Trophoblast cell (in vitro differentiated cells and primary cell): ENCODE data around the gene CPNE4.

Experiments used
- DNase-seq, 2 donors: peaks; one replicate each; pipeline ENCODE4 v3.0.0-alpha.2; 2016
- H2AFZ ChIP-seq: 2 replicates; pipeline ENCODE4 v1.6.1; 2013; ENCODE audit warnings: low read length, moderate library complexity, mild to moderate bottlenecking; ENCODE audit not compliant: insufficient read depth, poor library complexity
- H2AK5ac ChIP-seq: 2 replicates; pipeline ENCODE4 v1.6.1; 2013; ENCODE audit warnings: mild to moderate bottlenecking, low read length
- H2BK120ac ChIP-seq: 2 replicates; pipeline ENCODE4 v1.6.1; 2013; ENCODE audit warnings: low read length, mild to moderate bottlenecking, moderate library complexity; ENCODE audit not compliant: insufficient read depth, poor library complexity
- H2BK12ac ChIP-seq: 2 replicates; pipeline ENCODE4 v1.6.1; 2013; ENCODE audit warnings: mild to moderate bottlenecking, low read length, moderate library complexity
- H2BK5ac ChIP-seq: 2 replicates; pipeline ENCODE4 v1.6.1; 2013; ENCODE audit warnings: low read length, low read depth, moderate library complexity, mild to moderate bottlenecking; ENCODE audit not compliant: poor library complexity
- H3K14ac ChIP-seq: 2 replicates; pipeline ENCODE4 v1.6.1; 2013; ENCODE audit warnings: mild to moderate bottlenecking, low read length
- H3K18ac ChIP-seq: 2 replicates; pipeline ENCODE4 v1.6.1; 2013; ENCODE audit warnings: mild to moderate bottlenecking, low read length
- H3K23ac ChIP-seq: 2 replicates; pipeline ENCODE4 v1.6.1; 2013; ENCODE audit warnings: low read length
- H3K27ac ChIP-seq: 2 replicates; pipeline ENCODE4 v1.5.1; 2013; ENCODE audit warnings: low read depth, mild to moderate bottlenecking, inconsistent platforms, low read length, moderate library complexity
- H3K27me3 ChIP-seq: 2 replicates; pipeline ENCODE4 v1.6.1; 2013; ENCODE audit warnings: inconsistent platforms, mild to moderate bottlenecking, low read length, moderate library complexity; ENCODE audit not compliant: insufficient read depth
- H3K36me3 ChIP-seq, 2 experiments: 1 replicate in 1 of 2; 2 replicates in 1 of 2; pipeline ENCODE4 v1.6.1; 2013; ENCODE audit warnings: low read length in 2 of 2, mild to moderate bottlenecking in 2 of 2, moderate library complexity in 1 of 2; ENCODE audit not compliant: insufficient read depth in 2 of 2, control insufficient read depth in 1 of 2
- H3K4ac ChIP-seq: 2 replicates; pipeline ENCODE4 v1.6.1; 2013; ENCODE audit warnings: low read depth, mild to moderate bottlenecking, low read length, moderate library complexity
- H3K4me1 ChIP-seq, 2 experiments: 1 replicate in 1 of 2; 2 replicates in 1 of 2; pipeline ENCODE4 v1.6.1; 2013; ENCODE audit warnings: low read length in 2 of 2, mild to moderate bottlenecking in 2 of 2, moderate library complexity in 1 of 2; ENCODE audit not compliant: insufficient read depth in 2 of 2, control insufficient read depth in 1 of 2
- H3K4me2 ChIP-seq: 2 replicates; pipeline ENCODE4 v1.6.1; 2013; ENCODE audit warnings: inconsistent platforms, mild to moderate bottlenecking, low read length, moderate library complexity
- H3K4me3 ChIP-seq: 2 replicates; pipeline ENCODE4 v1.5.1; 2013; ENCODE audit warnings: mild to moderate bottlenecking, low read depth, low read length, inconsistent platforms
- H3K79me1 ChIP-seq: one replicate; pipeline ENCODE4 v1.6.1; 2013; ENCODE audit warnings: low read length
- H3K79me2 ChIP-seq: 2 replicates; pipeline ENCODE4 v1.6.1; 2013; ENCODE audit warnings: low read length, mild to moderate bottlenecking; ENCODE audit not compliant: control insufficient read depth, insufficient read depth, poor library complexity
- H3K9ac ChIP-seq: 2 replicates; pipeline ENCODE4 v1.6.1; 2013; ENCODE audit warnings: mild to moderate bottlenecking, low read length
- H3K9me3 ChIP-seq: 2 replicates; pipeline ENCODE4 v1.6.1; 2013; ENCODE audit warnings: low read depth, mild to moderate bottlenecking, control low read depth, inconsistent platforms, low read length; ENCODE audit not compliant: insufficient read depth
- H4K12ac ChIP-seq: 2 replicates; pipeline ENCODE4 v1.6.1; 2013; ENCODE audit warnings: low read depth, mild to moderate bottlenecking, low read length, moderate library complexity
- H4K8ac ChIP-seq: 2 replicates; pipeline ENCODE4 v1.6.1; 2013; ENCODE audit warnings: low read depth, mild to moderate bottlenecking, low read length, moderate library complexity
- H4K91ac ChIP-seq: one replicate; pipeline ENCODE4 v1.6.1; 2013; ENCODE audit warnings: low read depth, mild to moderate bottlenecking, low read length, moderate library complexity
- WGBS: extraction: QIAGEN DNeasy Blood & Tissue Kit; methylation state at CpG from one replicate; pipeline ENCODE4 v1.1.7; 2013; ENCODE audit warnings: missing lambda C conversion rate; ENCODE audit not compliant: insufficient read length, insufficient coverage; ENCODE audit errors: extremely low coverage; 5-methylcytosine and 5-hydroxymethylcytosine counted together

The CPNE4 gene

GRCh38 chr3:131880948-131881347 is 153.9 kb downstream of the CPNE4 start:
- DNase-seq = no peak
- Histone ChIP-seq H2BK120ac (no peak overlapping the region), H2AFZ (no peak overlapping the region), H3K9ac (no peak overlapping the region), H3K36me3 (no peaks in the 10 kb centered on the region), H4K12ac (no peak overlapping the region), H3K4ac (no peak overlapping the region), H3K14ac (no peak overlapping the region), H3K27me3 (no peaks in the 10 kb centered on the region), H3K4me1 (no peaks in the 10 kb centered on the region), H3K4me3 (no peak overlapping the region), H3K79me2 (no peaks in the 10 kb centered on the region), H4K8ac (no peak overlapping the region), H2AK5ac (no peak overlapping the region), H3K79me1 (no peaks in the 10 kb centered on the region), H3K23ac (no peak overlapping the region), H3K4me2 (no peak overlapping the region), H3K27ac (no peak overlapping the region), H3K9me3 (no peaks in the 10 kb centered on the region), H2BK12ac (no peak overlapping the region), H2BK5ac (no peak overlapping the region), H4K91ac (no peak overlapping the region), H3K18ac (no peak overlapping the region)
- WGBS = no CpG with 5 or more reads among the region's 2 CpGs

- Histone ChIP-seq H2BK5ac (no peak overlapping the region), H4K8ac (no peak overlapping the region), H3K4me1 (no peaks in the 10 kb centered on the region), H3K79me1 (no peaks in the 10 kb centered on the region), H4K91ac (no peak overlapping the region), H3K79me2 (no peaks in the 10 kb centered on the region), H2AK5ac (no peak overlapping the region), H2AFZ (no peak overlapping the region), H3K27ac (no peak overlapping the region), H2BK120ac (no peak overlapping the region), H3K9me3 (no peaks in the 10 kb centered on the region), H3K4me2 (no peak overlapping the region), H3K27me3 (no peaks in the 10 kb centered on the region), H2BK12ac (no peak overlapping the region), H3K9ac (no peak overlapping the region), H4K12ac (no peak overlapping the region), H3K14ac (no peak overlapping the region), H3K4me3 (no peak overlapping the region), H3K23ac (no peak overlapping the region), H3K36me3 (no peaks in the 10 kb centered on the region), H3K4ac (no peak overlapping the region), H3K18ac (no peak overlapping the region)
- WGBS = no CpG with 5 or more reads among the region's 6 CpGs
- no peak for DNase-seq
Measured at GRCh38 chr3:131868203-131868602, 166.6 kb downstream of the CPNE4 start.

- no CpG with 5 or more reads among the region's 3 CpGs for WGBS
- H3K79me1 ChIP-seq = no peaks in the 10 kb centered on the region
- H4K91ac ChIP-seq = no peak overlapping the region
- no peaks in the 10 kb centered on the region for H3K4me1 ChIP-seq
- H3K79me2 ChIP-seq = no peaks in the 10 kb centered on the region
- no peak overlapping the region for H2BK5ac ChIP-seq
- no peak overlapping the region for H2AFZ ChIP-seq
- no peak overlapping the region for H2BK12ac ChIP-seq
- H4K12ac ChIP-seq = no peak overlapping the region
- H3K4me3 ChIP-seq = no peak overlapping the region
- no peaks in the 10 kb centered on the region for H3K36me3 ChIP-seq
- H2BK120ac ChIP-seq = no peak overlapping the region
- no peak overlapping the region for H4K8ac ChIP-seq
- no peaks in the 10 kb centered on the region for H3K9me3 ChIP-seq
- no peak overlapping the region for H3K14ac ChIP-seq
- H3K4ac ChIP-seq = no peak overlapping the region
- no peak overlapping the region for H3K23ac ChIP-seq
- no peaks in the 10 kb centered on the region for H3K27me3 ChIP-seq
- H3K18ac ChIP-seq = no peak overlapping the region
- H3K4me2 ChIP-seq = no peak overlapping the region
- no peak overlapping the region for H2AK5ac ChIP-seq
- H3K27ac ChIP-seq = no peak overlapping the region
- peak; percentile 42 to 63 for DNase-seq
- H3K9ac ChIP-seq = no peak overlapping the region
Measured at GRCh38 chr3:131856171-131856570, 178.6 kb downstream of the CPNE4 start.

- no peaks in the 10 kb centered on the region for H3K9me3 ChIP-seq
- no CpG with 5 or more reads among the region's 3 CpGs for WGBS
- no peak overlapping the region for H3K18ac ChIP-seq
- H4K8ac ChIP-seq = no peak overlapping the region
- H3K4me1 ChIP-seq = no peaks in the 10 kb centered on the region
- H3K14ac ChIP-seq = no peak overlapping the region
- no peak overlapping the region for H4K12ac ChIP-seq
- H3K23ac ChIP-seq = no peak overlapping the region
- no peak overlapping the region for H3K27ac ChIP-seq
- H3K9ac ChIP-seq = no peak overlapping the region
- H2BK120ac ChIP-seq = no peak overlapping the region
- H3K4me3 ChIP-seq = no peak overlapping the region
- H2AK5ac ChIP-seq = no peak overlapping the region
- H3K4me2 ChIP-seq = no peak overlapping the region
- H3K79me1 ChIP-seq = no peaks in the 10 kb centered on the region
- DNase-seq = peak in 1 of 2 donors; percentile 5
- H2AFZ ChIP-seq = no peak overlapping the region
- H4K91ac ChIP-seq = no peak overlapping the region
- no peak overlapping the region for H2BK12ac ChIP-seq
- H3K79me2 ChIP-seq = no peaks in the 10 kb centered on the region
- no peak overlapping the region for H2BK5ac ChIP-seq
- no peak overlapping the region for H3K4ac ChIP-seq
- no peaks in the 10 kb centered on the region for H3K36me3 ChIP-seq
- no peaks in the 10 kb centered on the region for H3K27me3 ChIP-seq
Measured at GRCh38 chr3:131850223-131850622, 184.6 kb downstream of the CPNE4 start.
